IMR-90 (cell line): ENCODE data around the gene PRSS50. TPM values are rescaled to one million over a fixed set of nuclear protein-coding genes. Genes with fewer than 3 reads are reported as not detected.

ENCODE experiments used
- ATAC-seq: fragments of 200-7000 bp; cut with Tn5 transposase; 2 replicates; pipeline ENCODE4 v1.9.1; 2020; ENCODE audit warnings: low read depth, mild to moderate bottlenecking, moderate library complexity
- BruUV-seq: library from RNA; stranded (reverse); fragments of 400-500 nt; replicated peaks from 2 replicates; lab custom pipeline; 2021; lab: Mats Ljungman, UMichigan
- CTCF ChIA-PET: fragments of 300-600 bp; formaldehyde crosslinking; extraction: SDS; loops from one replicate; lab custom pipeline; 2021; ENCODE audit warnings: antibody characterized with exemption; lab: Yijun Ruan, JAX
- POLR2A ChIA-PET: fragments of 300-600 bp; sonication (Branson Sonifier 250); formaldehyde crosslinking; loops from one replicate; lab custom pipeline; 2022; ENCODE audit warnings: antibody characterized with exemption; ENCODE audit not compliant: unreplicated experiment; lab: Charles Lee
- DNase-seq: peaks from one replicate; pipeline ENCODE4 v3.0.0; 2013
- H2AFZ ChIP-seq: replicated peaks from 2 replicates; pipeline ENCODE3; 2013; ENCODE audit warnings: low read length, mild to moderate bottlenecking; ENCODE audit not compliant: poor library complexity
- H2AK5ac ChIP-seq: 2 replicates; pipeline ENCODE4 v1.6.1; 2013; ENCODE audit warnings: low read depth, low read length, inconsistent platforms
- H2AK9ac ChIP-seq: replicated peaks from 2 replicates; pipeline ENCODE3; 2013; ENCODE audit warnings: mild to moderate bottlenecking, low read depth, low read length, moderate library complexity; ENCODE audit not compliant: poor library complexity
- H2BK120ac ChIP-seq: 2 replicates; pipeline ENCODE4 v1.6.1; 2013; ENCODE audit warnings: low read depth, low read length, inconsistent platforms
- H2BK15ac ChIP-seq: 3 replicates; pipeline ENCODE4 v1.6.1; 2013; ENCODE audit warnings: low read depth, low read length, inconsistent platforms
- H2BK20ac ChIP-seq: 2 replicates; pipeline ENCODE4 v1.6.1; 2013; ENCODE audit warnings: low read depth, mild to moderate bottlenecking, inconsistent platforms, low read length, moderate library complexity
- H2BK5ac ChIP-seq: 2 replicates; pipeline ENCODE4 v1.6.1; 2013; ENCODE audit warnings: mild to moderate bottlenecking, low read depth, low read length, inconsistent platforms; ENCODE audit not compliant: poor library complexity, severe bottlenecking
- H3K14ac ChIP-seq: replicated peaks from 2 replicates; pipeline ENCODE4 v1.6.1; 2013; ENCODE audit warnings: low read depth, low read length, inconsistent platforms
- H3K18ac ChIP-seq: 2 replicates; pipeline ENCODE4 v1.6.1; 2013; ENCODE audit warnings: low read depth, low read length, control low read depth
- H3K23ac ChIP-seq: 2 replicates; pipeline ENCODE4 v1.6.1; 2013; ENCODE audit warnings: low read depth, low read length, inconsistent platforms
- H3K27ac ChIP-seq: 2 replicates; pipeline ENCODE4 v1.5.1; 2013; ENCODE audit warnings: mild to moderate bottlenecking, control low read depth, low read length; ENCODE audit not compliant: insufficient read depth
- H3K27me3 ChIP-seq: 2 replicates; pipeline ENCODE4 v1.6.1; 2013; ENCODE audit warnings: low read length; ENCODE audit not compliant: control insufficient read depth, insufficient read depth
- H3K36me3 ChIP-seq: 2 replicates; pipeline ENCODE4 v1.6.1; 2013; ENCODE audit warnings: low read length, mixed read lengths; ENCODE audit not compliant: control insufficient read depth, insufficient read depth
- H3K4ac ChIP-seq: 2 replicates; pipeline ENCODE4 v1.6.1; 2013; ENCODE audit warnings: low read depth, low read length, inconsistent platforms
- H3K4me1 ChIP-seq: 2 replicates; pipeline ENCODE4 v1.6.1; 2013; ENCODE audit warnings: low read length, mixed read lengths; ENCODE audit not compliant: control insufficient read depth, insufficient read depth
- H3K4me2 ChIP-seq: 2 replicates; pipeline ENCODE4 v1.6.1; 2013; ENCODE audit warnings: low read depth, mild to moderate bottlenecking, control low read depth, low read length, moderate library complexity
- H3K4me3 ChIP-seq: 2 replicates; pipeline ENCODE4 v1.5.1; 2013; ENCODE audit warnings: low read depth, mild to moderate bottlenecking, control low read depth, low read length, moderate library complexity; ENCODE audit not compliant: insufficient read depth
- H3K56ac ChIP-seq: 2 replicates; pipeline ENCODE4 v1.6.1; 2013; ENCODE audit warnings: low read length, inconsistent platforms; ENCODE audit not compliant: insufficient read depth; ENCODE audit errors: extremely low read depth
- H3K79me1 ChIP-seq, 2 experiments: 2 replicates each; pipeline ENCODE4 v1.6.1; 2013; ENCODE audit warnings: low read length in 2 of 2, inconsistent platforms in 1 of 2, low read depth in 1 of 2
- H3K9ac ChIP-seq: 2 replicates; pipeline ENCODE4 v1.6.1; 2013; ENCODE audit warnings: low read depth, low read length, control low read depth
- H3K9me1 ChIP-seq: 2 replicates; pipeline ENCODE4 v1.6.1; 2013; ENCODE audit warnings: low read length, inconsistent platforms; ENCODE audit not compliant: insufficient read depth
- H3K9me3 ChIP-seq: 2 replicates; pipeline ENCODE4 v1.6.1; 2013; ENCODE audit warnings: low read length; ENCODE audit not compliant: control insufficient read depth, insufficient read depth
- H4K20me1 ChIP-seq: 2 replicates; pipeline ENCODE4 v1.6.1; 2013; ENCODE audit warnings: low read length, inconsistent platforms; ENCODE audit not compliant: insufficient read depth
- H4K5ac ChIP-seq: 2 replicates; pipeline ENCODE4 v1.6.1; 2013; ENCODE audit warnings: mild to moderate bottlenecking, low read depth, low read length, control low read depth
- H4K8ac ChIP-seq, 2 experiments: 2 replicates each; pipeline ENCODE4 v1.6.1; 2013; ENCODE audit warnings: low read depth in 2 of 2, low read length in 2 of 2, control low read depth in 1 of 2, inconsistent platforms in 1 of 2
- H4K91ac ChIP-seq: 2 replicates; pipeline ENCODE4 v1.6.1; 2013; ENCODE audit warnings: low read depth, low read length, inconsistent platforms; ENCODE audit not compliant: insufficient read depth
- BHLHE40 ChIP-seq: fragments of 150-350 bp; IDR thresholded peaks from 2 replicates; pipeline ENCODE4 v1.6.1; 2016; ENCODE audit warnings: mild to moderate bottlenecking, low read depth, low read length
- CEBPB ChIP-seq: IDR thresholded peaks from 2 replicates; pipeline ENCODE4 v1.6.1; 2012; ENCODE audit warnings: low read depth, low read length, improper control_type of control experiment
- CHD1 ChIP-seq: IDR thresholded peaks from 2 replicates; pipeline ENCODE4 v1.6.1; 2012; ENCODE audit warnings: low read depth, low read length, improper control_type of control experiment
- CTCF ChIP-seq: conservative IDR thresholded peaks from 2 replicates; pipeline ENCODE4 v1.5.1; 2012; ENCODE audit warnings: mild to moderate bottlenecking, low read depth, low read length, improper control_type of control experiment
- ELK1 ChIP-seq: fragments of 150-350 bp; IDR thresholded peaks from 2 replicates; pipeline ENCODE4 v1.6.1; 2016; ENCODE audit warnings: low read depth, mild to moderate bottlenecking, low read length, moderate library complexity, borderline replicate concordance
- FOS ChIP-seq: fragments of 150-350 bp; IDR thresholded peaks from 2 replicates; pipeline ENCODE4 v1.6.1; 2016; ENCODE audit warnings: low read depth, low read length
- MAFK ChIP-seq: IDR thresholded peaks from 2 replicates; pipeline ENCODE4 v1.6.1; 2012; ENCODE audit warnings: low read depth, low read length, improper control_type of control experiment
- MAZ ChIP-seq: IDR thresholded peaks from 2 replicates; pipeline ENCODE4 v1.6.1; 2012; ENCODE audit warnings: low read depth, mild to moderate bottlenecking, low read length, improper control_type of control experiment, moderate library complexity, borderline replicate concordance
- MXI1 ChIP-seq: IDR thresholded peaks from 2 replicates; pipeline ENCODE4 v1.6.1; 2012; ENCODE audit warnings: low read depth, mild to moderate bottlenecking, low read length, moderate library complexity, borderline replicate concordance
- NFE2L2 ChIP-seq: fragments of 150-350 bp; IDR thresholded peaks from 2 replicates; pipeline ENCODE4 v1.6.1; 2016; ENCODE audit warnings: low read depth, mild to moderate bottlenecking, low read length
- POLR2A ChIP-seq: IDR thresholded peaks from 2 replicates; pipeline ENCODE4 v1.6.1; 2012; ENCODE audit warnings: mild to moderate bottlenecking, low read depth, low read length
- RAD21 ChIP-seq: IDR thresholded peaks from 2 replicates; pipeline ENCODE4 v1.6.1; 2012; ENCODE audit warnings: low read length, improper control_type of control experiment
- RCOR1 ChIP-seq: IDR thresholded peaks from 2 replicates; pipeline ENCODE4 v1.6.1; 2012; ENCODE audit warnings: mild to moderate bottlenecking, low read length, improper control_type of control experiment; ENCODE audit not compliant: insufficient replicate concordance
- RFX5 ChIP-seq: IDR thresholded peaks from 2 replicates; pipeline ENCODE4 v1.8.0; 2012; ENCODE audit warnings: low read depth, mild to moderate bottlenecking, low read length, moderate library complexity
- SMC3 ChIP-seq: fragments of 150-350 bp; IDR thresholded peaks from 2 replicates; pipeline ENCODE4 v1.6.1; 2016; ENCODE audit warnings: low read depth, mild to moderate bottlenecking, antibody characterized with exemption, low read length, moderate library complexity
- USF2 ChIP-seq: fragments of 150-350 bp; IDR thresholded peaks from 2 replicates; pipeline ENCODE4 v1.6.1; 2017; ENCODE audit warnings: mild to moderate bottlenecking, antibody characterized with exemption, low read length, low read depth
- WGBS, 2 experiments: methylation state at CpG; one replicate each; pipeline versions ENCODE4 v1.1.5 to v1.1.7; 2013; ENCODE audit warnings: missing lambda C conversion rate in 2 of 2; ENCODE audit not compliant: insufficient read length in 1 of 2; ENCODE audit errors: extremely low coverage in 2 of 2; 5-methylcytosine and 5-hydroxymethylcytosine counted together
- dilution Hi-C: fragments of 300-500 bp; cut with HindIII; formaldehyde crosslinking; loops from one replicate; pipeline ENCODE4 v1.14.3; 2018; ENCODE audit warnings: low sequenced_read_pairs; ENCODE audit not compliant: unreplicated experiment
- in situ Hi-C: fragments of 300-500 bp; cut with MboI; formaldehyde crosslinking; loops from 3 replicates; pipeline ENCODE4 v1.14.3; 2019; ENCODE audit warnings: low sequenced_read_pairs, inconsistent platforms, mixed read lengths
- intact Hi-C: fragments of 100-400 bp; cut with micrococcal nuclease; formaldehyde crosslinking; loops from 2 replicates; pipeline ENCODE4 v1.10.0; 2022
- polyA plus RNA-seq, 3 experiments: library from polyadenylated mRNA; depleted of rRNA; stranded (reverse); fragments of >200 nt; gene quantifications; 2 replicates each; pipeline ENCODE4 v1.2.3, GENCODE V29; 2012; ENCODE audit warnings: low replicate concordance in 1 of 3
- total RNA-seq: library from RNA; depleted of rRNA; stranded (reverse); fragments of >200 nt; gene quantifications from 2 replicates; pipeline ENCODE4 v1.2.3, GENCODE V29; 2012

Gene PRSS50
- total and polyA plus RNA-seq, 2 of the 4 experiments (the other 2 are of a cell fraction) = not detected

GRCh38 chr3:46730819-46731218, 13.2 kb upstream of the PRSS50 start:
- intact Hi-C loops (no loop called here), in situ Hi-C loops (no loop called here), dilution Hi-C loops (no loop called here)
- no CpG with 5 or more reads among the region's 2 CpGs for WGBS, 2 experiments
- ChIA-PET POLR2A (no interaction called here), CTCF (no interaction called here)
- DNase-seq (no peak), ATAC-seq (no peak)
- H2AK5ac ChIP-seq = no peak overlapping the region
- H3K23ac ChIP-seq = no peak overlapping the region
- H3K4me3 ChIP-seq = no peak overlapping the region
- H2BK120ac ChIP-seq = no peak overlapping the region
- no peak overlapping the region for H2AK9ac ChIP-seq
- H2BK20ac ChIP-seq = no peak overlapping the region
- no peak overlapping the region for H3K4ac ChIP-seq
- H3K9ac ChIP-seq = no peak overlapping the region
- H3K36me3 ChIP-seq = no peaks in the 10 kb centered on the region
- H3K9me1 ChIP-seq = no peaks in the 10 kb centered on the region
- H3K18ac ChIP-seq = no peak overlapping the region
- H3K9me3 ChIP-seq = no peaks in the 10 kb centered on the region
- no peak overlapping the region for H2AFZ ChIP-seq
- H3K4me2 ChIP-seq = no peak overlapping the region
- H3K14ac ChIP-seq = no peak overlapping the region
- no peak overlapping the region for H3K56ac ChIP-seq
- no peaks in the 10 kb centered on the region for H3K4me1 ChIP-seq
- no peak overlapping the region for H4K8ac ChIP-seq
- no peak overlapping the region for H4K91ac ChIP-seq
- no peaks in the 10 kb centered on the region for H4K20me1 ChIP-seq
- no peak overlapping the region for H2BK5ac ChIP-seq
- no peak overlapping the region for H3K27ac ChIP-seq
- H4K5ac ChIP-seq = no peak overlapping the region
- TF ChIP-seq NFE2L2 (no peak), USF2 (no peak), CTCF (no peak), SMC3 (no peak), ELK1 (no peak), RCOR1 (no peak), CHD1 (no peak), CEBPB (no peak), POLR2A (no peak), BHLHE40 (no peak), MAFK (no peak), FOS (no peak), RFX5 (no peak), MAZ (no peak), RAD21 (no peak), MXI1 (no peak)
- no TSS peak for BruUV-seq
- H2BK15ac ChIP-seq = no peak overlapping the region
- H3K27me3 ChIP-seq = peaks cover 20% of the 10 kb centered on the region
- H3K79me1 ChIP-seq = no peaks in the 10 kb centered on the region
